Liver (tissue), 9 donors: ENCODE measurements around the gene MOB3B. TPM values are rescaled to one million over a fixed set of nuclear protein-coding genes. Genes with fewer than 3 reads are reported as not detected.

Experiments
- DNase-seq: peaks from one replicate; pipeline ENCODE4 v3.0.0-alpha.2; 2017; ENCODE audit warnings: low spot score
- H3K27ac ChIP-seq, 2 donors: one replicate each; pipeline ENCODE4 v1.7.0; 2013; ENCODE audit warnings: inconsistent platforms in 2 of 2, low read length in 2 of 2, control low read depth in 1 of 2, low read depth in 1 of 2, mild to moderate bottlenecking in 1 of 2
- H3K27me3 ChIP-seq, 4 donors: one replicate each; pipeline versions ENCODE4 v1.6.1 to v1.7.0; 2013; ENCODE audit warnings: low read length in 3 of 4, inconsistent platforms in 1 of 4, mild to moderate bottlenecking in 1 of 4, moderate library complexity in 1 of 4; ENCODE audit not compliant: control insufficient read depth in 4 of 4, insufficient read depth in 4 of 4
- H3K36me3 ChIP-seq, 4 donors: one replicate each; pipeline versions ENCODE4 v1.6.1 to v1.7.0; 2013; ENCODE audit warnings: low read length in 3 of 4, mild to moderate bottlenecking in 3 of 4, low read depth in 1 of 4, moderate library complexity in 1 of 4; ENCODE audit not compliant: control insufficient read depth in 4 of 4, insufficient read depth in 3 of 4
- H3K4me1 ChIP-seq, 4 donors: one replicate each; pipeline versions ENCODE4 v1.6.1 to v1.7.0; 2013; ENCODE audit warnings: low read length in 3 of 4, mild to moderate bottlenecking in 3 of 4, moderate library complexity in 1 of 4; ENCODE audit not compliant: control insufficient read depth in 4 of 4, insufficient read depth in 4 of 4
- H3K4me3 ChIP-seq, 3 donors: one replicate each; pipeline versions ENCODE4 v1.6.1 to v1.7.0; 2013; ENCODE audit warnings: low read length in 3 of 3, control low read depth in 1 of 3, low read depth in 1 of 3, mild to moderate bottlenecking in 1 of 3
- H3K9ac ChIP-seq, 2 donors: one replicate each; pipeline ENCODE4 v1.7.0; 2013; ENCODE audit warnings: low read length in 2 of 2, mild to moderate bottlenecking in 2 of 2, moderate library complexity in 2 of 2, control low read depth in 1 of 2, low read depth in 1 of 2
- H3K9me3 ChIP-seq, 4 donors: one replicate each; pipeline versions ENCODE4 v1.6.1 to v1.7.0; 2013; ENCODE audit warnings: low read length in 3 of 4; ENCODE audit not compliant: control insufficient read depth in 4 of 4
- ATF3 ChIP-seq: IDR thresholded peaks from 2 replicates; pipeline ENCODE4 v1.6.1; 2016; ENCODE audit warnings: antibody characterized with exemption
- EGR1 ChIP-seq, 2 donors: IDR thresholded peaks; 2 replicates each; pipeline ENCODE4 v1.6.1; 2016 to 2018; ENCODE audit warnings: antibody characterized with exemption in 2 of 2, low read depth in 2 of 2
- FOXA1 ChIP-seq: IDR thresholded peaks from 2 replicates; pipeline ENCODE4 v1.6.1; 2016; ENCODE audit warnings: antibody characterized with exemption
- FOXA2 ChIP-seq: IDR thresholded peaks from 2 replicates; pipeline ENCODE4 v1.6.1; 2016; ENCODE audit warnings: antibody characterized with exemption
- GABPA ChIP-seq, 2 donors: IDR thresholded peaks in 1 of 2; conservative IDR thresholded peaks in 1 of 2; 2 replicates each; pipeline ENCODE4 v1.6.1; 2016; ENCODE audit warnings: antibody characterized with exemption in 2 of 2, mild to moderate bottlenecking in 1 of 2, moderate library complexity in 1 of 2
- HNF4G ChIP-seq: IDR thresholded peaks from 2 replicates; pipeline ENCODE4 v1.6.1; 2016; ENCODE audit warnings: antibody characterized with exemption
- REST ChIP-seq: IDR thresholded peaks from 2 replicates; pipeline ENCODE4 v1.6.1; 2016; ENCODE audit warnings: antibody characterized with exemption, mild to moderate bottlenecking
- RXRA ChIP-seq, 2 donors: IDR thresholded peaks; 2 replicates each; pipeline ENCODE4 v1.6.1; 2017 to 2018; ENCODE audit warnings: antibody characterized with exemption in 2 of 2, mild to moderate bottlenecking in 1 of 2
- SP1 ChIP-seq: IDR thresholded peaks from 2 replicates; pipeline ENCODE4 v1.6.1; 2018; ENCODE audit warnings: antibody characterized with exemption, mild to moderate bottlenecking
- TAF1 ChIP-seq: conservative IDR thresholded peaks from 2 replicates; pipeline ENCODE4 v1.6.1; 2016; ENCODE audit warnings: antibody characterized with exemption, mild to moderate bottlenecking
- WGBS: extraction: QIAGEN DNeasy Blood & Tissue Kit; methylation state at CpG from one replicate; pipeline ENCODE4 v1.1.7; 2013; 5-methylcytosine and 5-hydroxymethylcytosine counted together
- polyA plus RNA-seq, 2 donors: library from polyadenylated mRNA; stranded (reverse) in 1 of 2; unstranded in 1 of 2; fragments of 200-250 nt in 1 of 2; fragments of >200 nt in 1 of 2; fragmentation: Nextera tagmentation in 1 of 2; extraction: Ambion mirVana in 1 of 2; gene quantifications; one replicate each; pipeline versions ENCODE4 v1.2.1 to v1.2.3, GENCODE V29; 2013 to 2015
- total RNA-seq, 2 donors: library from RNA; depleted of rRNA; stranded (reverse); fragments of >200 nt; gene quantifications; one replicate each; pipeline ENCODE4 v1.2.3, GENCODE V29; 2014
- TF ChIP-seq, protein P1 (sequence below): IDR thresholded peaks from 2 replicates; pipeline ENCODE4 v1.6.1; 2016; ENCODE audit warnings: antibody characterized with exemption
- TF ChIP-seq, protein P2 (sequence below): fragments of 150-350 bp; IDR thresholded peaks from 2 replicates; pipeline ENCODE4 v1.5.1; 2017; ENCODE audit warnings: improper control_type of control experiment, low read depth, low read length; ENCODE audit not compliant: missing input control
- donor health status: healthy.
- donor health status: healthy.
- donor health status: healthy.
- donor health status: healthy.
- donor health status: healthy.

The MOB3B gene
- total and polyA plus RNA-seq, 4 donors, result 0.36 to 1.1 (median 0.76) TPM

DNA sequence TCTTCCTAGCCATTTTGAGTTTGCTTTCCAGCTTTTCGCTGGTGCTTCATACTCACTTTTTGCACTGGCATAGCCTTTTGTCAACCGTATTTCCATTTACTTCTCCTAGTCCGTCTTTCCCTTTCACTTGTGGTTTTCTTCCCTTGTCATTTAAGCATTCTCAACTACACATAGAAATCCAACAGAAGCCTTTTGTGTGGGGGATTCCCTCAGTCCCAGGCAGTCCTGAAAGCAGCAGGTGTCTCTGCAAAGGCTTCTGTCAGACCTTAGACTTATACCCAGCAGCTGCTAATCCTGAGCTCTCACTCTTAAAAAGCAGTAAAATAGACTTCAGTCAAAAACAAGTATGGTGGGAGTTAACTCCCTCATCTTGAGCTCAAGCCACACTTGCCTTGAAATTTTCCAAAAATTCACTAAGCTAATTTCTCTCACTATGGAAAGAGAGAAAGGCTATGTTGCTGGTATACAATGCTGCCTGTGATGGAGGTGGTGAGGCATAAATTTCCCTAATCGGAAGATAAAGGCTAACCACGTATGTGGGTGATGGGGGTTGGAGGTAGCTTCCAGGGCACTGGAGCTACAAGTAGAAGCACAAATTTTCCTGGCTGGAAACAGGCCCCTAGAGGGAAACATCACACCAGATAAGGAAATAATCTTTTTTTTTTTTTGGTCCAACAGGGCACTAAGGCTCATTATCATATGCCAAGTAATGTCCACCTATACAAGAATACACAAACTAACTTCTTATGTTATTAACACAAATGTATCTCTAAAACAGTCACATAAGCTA lies 40.3 kb downstream of the MOB3B start:
- Histone ChIP-seq H3K4me3 (no peak overlapping the region), H3K9me3 (no peaks in the 10 kb centered on the region), H3K27ac (no peak overlapping the region), H3K27me3 (no peaks in the 10 kb centered on the region), H3K4me1 (no peaks in the 10 kb centered on the region), H3K36me3 (no peaks in the 10 kb centered on the region), H3K9ac (no peak overlapping the region)
- 87% methylated on average over 5 of the region's 5 CpGs for WGBS
- TF ChIP-seq FOXA2 (no peak), REST (no peak), SP1 (no peak), TAF1 (no peak), EGR1 (IDR thresholded peaks at IDR 0.05; ENCODE audit: low read depth in 2 of 2) (no peak), ATF3 (no peak), RXRA (IDR thresholded peaks at IDR 0.05) (no peak), FOXA1 (no peak), HNF4G (no peak), GABPA (IDR thresholded peaks at IDR 0.05 in 1 of 2, conservative IDR thresholded peaks at IDR 0.05 in 1 of 2) (no peak)
- TF ChIP-seq, protein P1, sequence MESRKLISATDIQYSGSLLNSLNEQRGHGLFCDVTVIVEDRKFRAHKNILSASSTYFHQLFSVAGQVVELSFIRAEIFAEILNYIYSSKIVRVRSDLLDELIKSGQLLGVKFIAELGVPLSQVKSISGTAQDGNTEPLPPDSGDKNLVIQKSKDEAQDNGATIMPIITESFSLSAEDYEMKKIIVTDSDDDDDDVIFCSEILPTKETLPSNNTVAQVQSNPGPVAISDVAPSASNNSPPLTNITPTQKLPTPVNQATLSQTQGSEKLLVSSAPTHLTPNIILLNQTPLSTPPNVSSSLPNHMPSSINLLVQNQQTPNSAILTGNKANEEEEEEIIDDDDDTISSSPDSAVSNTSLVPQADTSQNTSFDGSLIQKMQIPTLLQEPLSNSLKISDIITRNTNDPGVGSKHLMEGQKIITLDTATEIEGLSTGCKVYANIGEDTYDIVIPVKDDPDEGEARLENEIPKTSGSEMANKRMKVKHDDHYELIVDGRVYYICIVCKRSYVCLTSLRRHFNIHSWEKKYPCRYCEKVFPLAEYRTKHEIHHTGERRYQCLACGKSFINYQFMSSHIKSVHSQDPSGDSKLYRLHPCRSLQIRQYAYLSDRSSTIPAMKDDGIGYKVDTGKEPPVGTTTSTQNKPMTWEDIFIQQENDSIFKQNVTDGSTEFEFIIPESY, result no peak
- TF ChIP-seq, protein P2, sequence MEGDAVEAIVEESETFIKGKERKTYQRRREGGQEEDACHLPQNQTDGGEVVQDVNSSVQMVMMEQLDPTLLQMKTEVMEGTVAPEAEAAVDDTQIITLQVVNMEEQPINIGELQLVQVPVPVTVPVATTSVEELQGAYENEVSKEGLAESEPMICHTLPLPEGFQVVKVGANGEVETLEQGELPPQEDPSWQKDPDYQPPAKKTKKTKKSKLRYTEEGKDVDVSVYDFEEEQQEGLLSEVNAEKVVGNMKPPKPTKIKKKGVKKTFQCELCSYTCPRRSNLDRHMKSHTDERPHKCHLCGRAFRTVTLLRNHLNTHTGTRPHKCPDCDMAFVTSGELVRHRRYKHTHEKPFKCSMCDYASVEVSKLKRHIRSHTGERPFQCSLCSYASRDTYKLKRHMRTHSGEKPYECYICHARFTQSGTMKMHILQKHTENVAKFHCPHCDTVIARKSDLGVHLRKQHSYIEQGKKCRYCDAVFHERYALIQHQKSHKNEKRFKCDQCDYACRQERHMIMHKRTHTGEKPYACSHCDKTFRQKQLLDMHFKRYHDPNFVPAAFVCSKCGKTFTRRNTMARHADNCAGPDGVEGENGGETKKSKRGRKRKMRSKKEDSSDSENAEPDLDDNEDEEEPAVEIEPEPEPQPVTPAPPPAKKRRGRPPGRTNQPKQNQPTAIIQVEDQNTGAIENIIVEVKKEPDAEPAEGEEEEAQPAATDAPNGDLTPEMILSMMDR, result no peak
- DNase-seq, result no peak

DNA sequence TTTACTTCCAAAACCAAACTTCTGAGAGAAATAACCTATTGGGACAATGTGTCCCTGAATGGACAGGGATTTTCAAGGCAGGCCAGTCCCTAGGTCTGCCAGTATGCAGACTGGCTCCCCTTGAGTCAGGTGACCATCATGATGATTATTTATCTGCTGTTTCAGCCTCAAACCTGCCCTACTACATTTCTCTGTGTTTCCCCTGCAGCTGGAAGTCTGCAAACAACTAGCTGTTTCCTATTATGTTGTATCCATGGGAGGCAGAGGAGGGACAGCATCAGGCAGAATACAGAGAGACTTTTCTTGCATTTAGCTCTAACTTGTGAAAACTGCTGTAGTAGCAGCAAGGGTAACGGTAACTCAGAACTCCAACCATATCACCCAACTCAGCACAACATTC lies 41.7 kb downstream of the MOB3B start:
- no peak overlapping the region for H3K4me3 ChIP-seq
- H3K27me3 ChIP-seq, result no peaks in the 10 kb centered on the region
- no peak overlapping the region for H3K27ac ChIP-seq
- 95% methylated on average over 1 of the region's 1 CpG for WGBS
- DNase-seq, result no peak
- no peaks in the 10 kb centered on the region for H3K4me1 ChIP-seq
- no peak for TF ChIP-seq TAF1
- no peaks in the 10 kb centered on the region for H3K36me3 ChIP-seq
- no peak overlapping the region for H3K9ac ChIP-seq
- no peaks in the 10 kb centered on the region for H3K9me3 ChIP-seq
